ENCODE results near the gene ZNF236. TPM values are rescaled to one million over a fixed set of nuclear protein-coding genes. Genes with fewer than 3 reads are reported as not detected.
"Not testable (repeated sequence)": the region's sequence is repeated elsewhere in the genome, so short reads cannot be mapped to it uniquely, and the experiment has no call there.

ZNF236 gene
- 20.8 TPM for total RNA-seq

GRCh38 chr18:76822506-76823160 lies at the start of gene ZNF236:
ZNF236 (plus strand) TSS chr18:76822557; CDS start chr18:76822608, 51 bp downstream.
- DNase-seq (ENCODE audit: low spot score): peak; percentile 65

GRCh38 chr18:76772665-76773064 lies 49.7 kb upstream of the ZNF236 start:
- no peak for DNase-seq (ENCODE audit: low spot score)

- DNase-seq (ENCODE audit: low spot score): not testable (repeated sequence)
These were observed 45.3 kb upstream of the ZNF236 start for GRCh38 chr18:76777036-76777435.

- no peak for DNase-seq (ENCODE audit: low spot score)
These were observed 38.4 kb upstream of the ZNF236 start for GRCh38 chr18:76783786-76784484.

GRCh38 chr18:76785872-76786271 lies 36.5 kb upstream of the ZNF236 start:
- no peak for DNase-seq (ENCODE audit: low spot score)

DNA sequence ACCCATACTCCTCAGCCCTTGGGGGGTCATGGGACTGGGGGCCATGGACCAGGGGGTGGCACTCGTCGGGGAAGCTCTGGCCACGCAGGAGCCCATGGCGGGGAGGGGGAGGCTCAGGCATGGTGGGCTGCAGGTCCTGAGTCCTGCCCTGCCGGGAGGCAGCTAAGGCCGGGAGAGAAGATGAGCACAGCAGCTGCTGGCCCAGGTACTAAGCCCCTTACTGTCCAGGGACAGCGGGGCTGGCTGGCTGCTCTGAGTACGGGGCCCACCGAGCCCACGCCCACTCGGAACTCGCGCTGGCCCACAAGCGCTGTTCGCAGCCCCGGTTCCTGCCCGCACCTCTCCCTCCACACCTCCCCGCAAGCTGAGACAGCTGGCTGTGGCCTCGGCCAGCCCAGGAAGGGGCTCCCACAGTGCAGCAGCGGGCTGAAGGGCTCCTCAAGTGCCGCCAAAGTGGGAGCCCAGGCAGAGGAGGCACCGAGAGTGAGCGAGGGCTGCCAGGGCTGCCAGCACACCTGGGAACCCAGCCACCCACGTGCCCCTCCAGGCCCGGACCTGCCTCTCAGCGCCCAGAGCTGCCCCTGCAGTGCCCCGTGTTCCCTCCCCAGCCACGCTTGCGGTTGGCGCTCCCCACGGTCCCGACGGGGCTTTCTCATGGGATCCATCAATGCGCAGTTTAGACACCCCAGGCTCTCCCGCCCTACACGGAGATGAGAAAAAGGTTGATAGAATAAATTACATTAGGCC lies 33.6 kb upstream of the ZNF236 start:
- no peak for DNase-seq (ENCODE audit: low spot score)

DNA sequence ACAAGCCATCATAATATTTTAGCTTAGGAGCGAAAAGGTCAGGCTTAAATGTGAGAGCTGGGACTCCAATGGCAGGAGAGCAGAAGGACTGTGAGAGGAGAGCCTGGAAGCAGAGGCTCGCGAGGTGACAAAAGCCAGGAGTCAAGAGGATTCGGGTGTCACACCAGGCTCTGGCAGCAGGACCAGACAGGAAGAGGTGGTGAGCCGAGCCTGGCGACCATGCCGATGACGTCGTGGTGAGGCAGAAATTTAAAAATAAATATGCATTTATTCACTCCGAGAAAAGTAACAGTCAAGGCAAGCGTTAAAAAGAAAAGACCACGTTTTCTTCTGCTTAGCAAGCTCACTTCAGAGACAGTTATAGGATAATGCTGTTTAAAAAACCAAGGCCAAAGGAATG lies 31.3 kb upstream of the ZNF236 start:
- no peak for DNase-seq (ENCODE audit: low spot score)

DNA sequence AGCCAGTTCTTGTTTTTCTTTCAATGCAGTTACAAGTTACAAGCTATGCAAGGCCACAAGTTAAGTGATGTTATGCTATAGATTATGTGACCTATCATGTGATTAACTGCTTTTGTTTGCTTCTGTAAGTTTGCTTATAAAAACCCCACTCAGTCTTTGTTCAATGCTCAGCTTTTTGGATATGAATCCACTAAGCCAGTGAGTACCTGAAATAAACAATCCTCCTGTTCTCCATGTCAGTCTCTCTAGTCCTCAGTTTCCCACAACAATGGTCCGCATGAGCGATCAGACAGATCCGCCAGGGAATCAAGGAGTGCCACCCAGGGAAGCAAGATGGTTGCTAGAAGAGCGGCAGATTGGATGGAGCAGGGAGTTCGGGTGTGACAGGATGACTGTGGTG lies 30.7 kb upstream of the ZNF236 start:
- DNase-seq (ENCODE audit: low spot score): no peak

GRCh38 chr18:76794326-76794725 lies 28.0 kb upstream of the ZNF236 start:
- no peak for DNase-seq (ENCODE audit: low spot score)

DNA sequence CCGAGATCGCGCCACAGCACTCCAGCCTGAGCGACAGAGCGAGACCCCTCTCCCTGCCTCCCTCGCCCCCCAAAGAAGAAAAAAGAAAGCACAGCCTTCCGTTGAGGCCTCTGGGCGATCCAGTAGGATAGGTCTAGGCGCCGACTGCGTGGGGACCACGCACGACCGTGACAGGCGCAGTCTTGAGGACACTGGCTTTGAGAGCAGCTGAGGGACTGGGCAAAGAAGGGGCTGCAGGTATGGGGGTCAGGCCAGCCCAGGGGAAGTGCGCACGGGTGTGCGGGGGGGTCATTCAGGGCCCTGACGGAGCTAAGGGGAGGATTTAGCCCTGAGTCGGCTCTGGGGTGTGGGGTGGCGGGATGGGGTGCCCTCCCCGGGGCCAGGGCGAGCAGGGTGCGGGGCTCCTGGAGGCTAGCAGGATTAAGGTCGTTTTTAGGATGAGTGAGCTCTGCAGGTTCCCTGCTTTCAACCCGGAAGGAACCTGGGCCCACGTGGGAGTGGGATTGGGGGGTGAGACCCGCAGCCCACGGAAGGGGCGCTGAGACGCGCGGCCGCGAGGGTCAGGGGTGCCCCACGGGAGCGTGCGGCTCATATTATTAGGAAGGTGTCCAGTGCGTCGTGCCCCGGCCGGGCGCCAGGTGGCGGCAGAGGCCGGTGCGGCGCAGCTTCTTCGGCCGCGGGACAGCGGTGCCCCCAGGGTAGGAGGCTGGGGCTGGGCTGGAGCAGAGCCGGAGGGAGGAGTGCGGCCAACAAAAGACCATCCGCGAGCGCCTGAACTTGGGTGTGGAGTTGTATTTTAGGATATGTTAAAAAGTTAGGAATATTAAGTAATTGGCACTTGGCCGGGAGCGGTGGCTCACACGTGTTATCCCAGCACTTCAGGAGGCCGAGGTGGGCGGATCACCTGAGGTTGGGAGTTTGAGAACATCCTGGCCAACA lies 20.5 kb upstream of the ZNF236 start:
- DNase-seq (ENCODE audit: low spot score): peak; percentile 51

GRCh38 chr18:76803413-76803812 lies 18.9 kb upstream of the ZNF236 start:
- DNase-seq (ENCODE audit: low spot score): no peak

GRCh38 chr18:76803814-76804213 lies 18.5 kb upstream of the ZNF236 start:
- DNase-seq (ENCODE audit: low spot score): peak; percentile 56

DNA sequence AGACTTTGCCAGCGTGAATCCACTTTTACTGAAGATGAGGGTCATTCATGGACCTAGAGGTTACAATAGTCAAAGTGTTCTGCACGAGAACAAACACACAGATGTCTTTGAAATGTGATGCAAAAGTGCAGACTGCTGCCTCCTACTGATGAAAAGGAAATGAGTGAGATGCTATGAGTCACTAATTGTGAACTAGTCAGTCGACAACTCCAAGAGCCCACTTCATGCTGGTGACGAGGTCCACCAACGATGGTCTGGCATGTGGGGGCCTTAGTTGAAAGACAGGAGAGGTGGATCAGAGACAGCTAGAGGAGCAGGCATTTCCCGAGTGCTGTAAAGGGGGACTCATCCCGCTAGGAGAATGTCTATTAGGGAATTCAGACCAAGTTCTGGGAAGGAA lies 17.1 kb upstream of the ZNF236 start:
- DNase-seq (ENCODE audit: low spot score): no peak

GRCh38 chr18:76806301-76806700 lies 16.1 kb upstream of the ZNF236 start:
- no peak for DNase-seq (ENCODE audit: low spot score)

DNA sequence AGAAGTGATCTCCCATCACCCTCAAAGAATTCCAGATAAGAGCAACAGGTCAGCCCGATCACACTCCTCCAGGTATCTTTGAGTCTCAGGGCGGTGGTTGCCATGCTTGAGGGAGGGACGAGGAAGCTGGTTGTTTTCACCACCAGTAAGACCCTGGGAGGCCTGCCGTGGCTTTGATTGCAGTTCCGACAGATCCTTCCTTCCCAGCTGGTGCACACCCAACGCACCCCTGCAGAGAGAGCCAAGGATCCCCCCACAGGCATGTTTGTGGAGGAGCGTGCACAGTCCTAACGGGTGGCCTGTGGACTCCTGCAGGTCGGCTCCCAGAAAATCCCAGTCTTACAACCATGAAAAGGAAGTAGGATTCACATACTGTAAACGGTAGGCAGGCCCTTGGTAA lies 13.8 kb upstream of the ZNF236 start:
- no peak for DNase-seq (ENCODE audit: low spot score)

DNA sequence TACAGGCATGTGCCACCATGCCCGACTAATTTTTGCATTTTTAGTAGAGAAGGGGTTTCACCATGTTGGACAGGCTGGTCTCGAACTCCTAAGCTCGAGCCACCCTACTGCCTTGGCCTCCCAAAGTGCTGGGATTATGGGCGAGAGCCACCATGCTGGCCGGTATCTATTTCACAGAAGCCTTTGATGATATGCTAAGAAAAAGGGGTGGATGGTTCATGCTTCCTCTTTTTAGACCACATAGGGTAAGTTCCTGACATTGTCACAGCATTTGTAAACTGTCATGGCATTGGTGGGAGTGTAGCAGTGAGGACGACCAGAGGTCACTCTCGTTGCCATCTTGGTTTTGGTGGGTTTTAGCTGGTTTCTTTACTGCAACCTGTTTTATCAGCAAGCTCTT lies 10.8 kb upstream of the ZNF236 start:
- not testable (repeated sequence) for DNase-seq (ENCODE audit: low spot score)

GRCh38 chr18:76814256-76814655 lies 8.1 kb upstream of the ZNF236 start:
- no peak for DNase-seq (ENCODE audit: low spot score)

- no peak for DNase-seq (ENCODE audit: low spot score)
These were observed 6.2 kb upstream of the ZNF236 start for GRCh38 chr18:76816127-76816526.

DNA sequence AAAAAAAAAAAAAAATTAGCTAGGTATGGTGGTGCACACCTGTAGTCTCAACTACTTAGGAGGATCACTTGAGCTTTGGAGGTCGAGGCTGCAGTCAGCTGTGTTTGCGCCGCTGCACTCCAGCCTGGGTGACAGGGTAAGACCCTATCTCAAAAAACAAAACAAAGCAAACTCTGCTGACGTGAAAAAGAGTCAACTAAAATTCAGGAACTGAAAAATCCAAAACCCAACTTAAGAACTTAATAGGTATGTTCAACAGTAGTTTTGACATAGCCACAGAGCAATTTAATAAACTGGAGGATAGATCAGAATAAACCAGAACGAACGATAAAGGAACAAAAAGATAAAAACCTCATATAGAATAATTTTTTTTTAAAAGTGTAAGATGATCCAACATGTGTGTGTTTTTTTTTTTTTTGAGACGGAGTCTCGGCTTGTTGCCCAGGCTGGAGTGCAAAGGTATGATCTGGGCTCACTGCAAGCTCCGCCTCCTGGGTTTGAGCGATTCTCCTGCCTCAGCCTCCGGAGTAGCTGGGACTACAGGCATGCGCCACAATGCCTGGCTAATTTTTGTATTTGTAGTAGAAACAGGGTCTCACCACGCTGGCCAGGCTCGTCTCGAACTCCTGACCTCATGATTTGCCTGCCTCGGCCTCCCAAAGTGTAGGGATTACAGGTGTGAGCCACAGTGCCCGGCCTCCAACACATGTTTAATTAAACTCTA lies 4.3 kb upstream of the ZNF236 start:
- no peak for DNase-seq (ENCODE audit: low spot score)

DNA sequence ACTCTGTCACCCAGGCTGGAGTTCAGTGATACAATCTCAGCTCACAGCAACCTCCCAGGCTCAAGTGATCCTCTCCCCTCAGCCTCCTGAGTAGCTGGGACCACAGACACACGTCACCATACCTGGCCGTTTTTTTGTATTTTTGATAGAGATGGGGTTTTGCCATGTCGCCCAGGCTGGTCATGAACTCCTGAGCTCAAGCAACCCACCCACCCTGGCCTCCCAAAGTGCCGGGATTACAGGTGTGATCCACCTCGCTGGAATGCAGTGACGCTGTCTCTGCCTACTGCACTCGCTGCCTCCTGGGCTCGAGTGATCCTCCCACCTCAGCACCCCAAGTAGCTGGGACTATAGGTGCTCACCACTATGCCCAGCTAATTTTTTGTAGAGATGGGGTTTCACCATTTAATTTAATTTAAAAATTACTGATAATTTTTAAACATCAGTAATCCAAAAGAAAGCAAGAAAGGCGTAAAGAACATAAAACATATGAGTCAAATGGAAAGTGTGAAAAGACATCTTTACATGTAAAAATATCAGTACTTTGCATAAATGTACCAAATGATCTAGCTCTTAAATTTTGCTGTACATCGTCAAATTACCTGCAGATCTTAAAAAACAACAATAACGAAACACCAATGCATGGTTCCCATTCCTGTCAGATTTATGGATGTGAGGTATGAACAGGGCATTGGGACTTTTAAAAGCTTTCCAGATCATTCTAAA lies 2.8 kb upstream of the ZNF236 start:
- no peak for DNase-seq (ENCODE audit: low spot score)
